ENCODE results near the gene ABHD2. TPM values are rescaled to one million over a fixed set of nuclear protein-coding genes. Genes with fewer than 3 reads are reported as not detected.

The ABHD2 gene
- total RNA-seq, 8 experiments from 2014 or later, result 9.9 to 35.4 (median 16.8) TPM

- no peak overlapping the region for H3K27ac ChIP-seq
- ATAC-seq (replicated peaks in 6 of 8), result no peak
- WGBS, 10 experiments, result 83 to 100% (median 100%) methylated on average over 1 to 5 of the region's 5 CpGs; no CpG with 5 or more reads in 1 of the 10 experiments
- peaks cover 0 to 7% of the 10 kb centered on the region in 2 donors for H3K4me1 ChIP-seq (replicated peaks in 1 of 2)
- no peak overlapping the region for H3K4me3 ChIP-seq
- in situ Hi-C loops (cut with MboI; ENCODE audit: low pct_unique_long_range_greater_than_20kb in 2 of 9, low sequenced_read_pairs in 9 of 9, unreplicated experiment in 9 of 9), result no loop called here
Measured at GRCh38 chr15:89107984-89108383, 19.7 kb downstream of the ABHD2 start.

- in situ Hi-C loops (cut with MboI; ENCODE audit: low pct_unique_long_range_greater_than_20kb in 2 of 9, low sequenced_read_pairs in 9 of 9, unreplicated experiment in 9 of 9), result no loop called here
- peak in 1 of 8 experiments; percentile 24 for ATAC-seq (replicated peaks in 6 of 8)
- Histone ChIP-seq H3K4me3 (no peak overlapping the region), H3K4me1 (replicated peaks in 1 of 2) (peaks cover 0 to 7% of the 10 kb centered on the region in 2 donors), H3K27ac (no peak overlapping the region)
- 80 to 100% (median 96%) methylated on average over 1 to 4 of the region's 4 CpGs; no CpG with 5 or more reads in 1 of the 10 experiments for WGBS, 10 experiments
Measured at GRCh38 chr15:89108835-89109234, 20.6 kb downstream of the ABHD2 start.

- Histone ChIP-seq H3K27ac (no peak overlapping the region), H3K4me1 (replicated peaks in 1 of 2) (peaks cover 0 to 7% of the 10 kb centered on the region in 2 donors), H3K4me3 (no peak overlapping the region)
- peak in 2 of 8 experiments; percentile 18 to 28 for ATAC-seq (replicated peaks in 6 of 8)
- WGBS, 10 experiments, result 10 to 100% (median 92%) methylated on average over 1 to 2 of the region's 4 CpGs; no CpG with 5 or more reads in 6 of the 10 experiments
- in situ Hi-C loops (cut with MboI; ENCODE audit: low pct_unique_long_range_greater_than_20kb in 2 of 9, low sequenced_read_pairs in 9 of 9, unreplicated experiment in 9 of 9), result no loop called here
Measured at GRCh38 chr15:89109238-89109637, 21.0 kb downstream of the ABHD2 start.

- in situ Hi-C loops (cut with MboI; ENCODE audit: low pct_unique_long_range_greater_than_20kb in 2 of 9, low sequenced_read_pairs in 9 of 9, unreplicated experiment in 9 of 9), result no loop called here
- Histone ChIP-seq H3K4me3 (no peak overlapping the region), H3K27ac (no peak overlapping the region), H3K4me1 (replicated peaks in 1 of 2) (peaks cover 7% of the 10 kb centered on the region in 2 donors)
- 85 to 100% (median 93%) methylated on average over 2 to 8 of the region's 8 CpGs for WGBS, 10 experiments
- ATAC-seq (replicated peaks in 6 of 8), result no peak
Measured at GRCh38 chr15:89110060-89110459, 21.8 kb downstream of the ABHD2 start.

- in situ Hi-C loops (cut with MboI; ENCODE audit: low pct_unique_long_range_greater_than_20kb in 2 of 9, low sequenced_read_pairs in 9 of 9, unreplicated experiment in 9 of 9), result no loop called here
- no peak overlapping the region for H3K27ac ChIP-seq
- H3K4me3 ChIP-seq, result no peak overlapping the region
- H3K4me1 ChIP-seq (replicated peaks in 1 of 2), result peaks cover 7 to 17% of the 10 kb centered on the region in 2 donors
- no peak for ATAC-seq (replicated peaks in 6 of 8)
Measured at GRCh38 chr15:89111352-89111751, 23.1 kb downstream of the ABHD2 start.

GRCh38 chr15:89111961-89112340, 23.7 kb downstream of the ABHD2 start:
- H3K4me1 ChIP-seq (replicated peaks in 1 of 2), result peaks cover 7 to 17% of the 10 kb centered on the region in 2 donors
- in situ Hi-C loops (cut with MboI; ENCODE audit: low pct_unique_long_range_greater_than_20kb in 2 of 9, low sequenced_read_pairs in 9 of 9, unreplicated experiment in 9 of 9), result no loop called here
- 70 to 100% (median 93%) methylated on average over 1 to 4 of the region's 4 CpGs; no CpG with 5 or more reads in 1 of the 10 experiments for WGBS, 10 experiments
- H3K27ac ChIP-seq, result no peak overlapping the region
- no peak for ATAC-seq (replicated peaks in 6 of 8)
- no peak overlapping the region for H3K4me3 ChIP-seq

GRCh38 chr15:89112341-89112971, 24.2 kb downstream of the ABHD2 start:
- peaks cover 7 to 17% of the 10 kb centered on the region in 2 donors for H3K4me1 ChIP-seq (replicated peaks in 1 of 2)

GRCh38 chr15:89113296-89114024, 25.2 kb downstream of the ABHD2 start:
- H3K27ac ChIP-seq, result no peak overlapping the region

More at GRCh38 chr15:89112341-89112971, 24.2 kb downstream of the ABHD2 start:
- peak in 5 of 8 experiments; percentile 28 to 89 (median 53) for ATAC-seq (replicated peaks in 6 of 8)
- no peak overlapping the region for H3K4me3 ChIP-seq
- H3K27ac ChIP-seq, result no peak overlapping the region
- in situ Hi-C loops (cut with MboI; ENCODE audit: low pct_unique_long_range_greater_than_20kb in 2 of 9, low sequenced_read_pairs in 9 of 9, unreplicated experiment in 9 of 9), result no loop called here
- WGBS, 10 experiments, result 71 to 100% (median 86%) methylated on average over 1 of the region's 1 CpG; no CpG with 5 or more reads in 7 of the 10 experiments

GRCh38 chr15:89114990-89115389, 26.7 kb downstream of the ABHD2 start:
- 33 to 70% (median 50%) methylated on average over 1 to 3 of the region's 3 CpGs; no CpG with 5 or more reads in 1 of the 10 experiments for WGBS, 10 experiments
- in situ Hi-C loops (cut with MboI; ENCODE audit: low pct_unique_long_range_greater_than_20kb in 2 of 9, low sequenced_read_pairs in 9 of 9, unreplicated experiment in 9 of 9), result no loop called here
- H3K4me1 ChIP-seq (replicated peaks in 1 of 2), result peaks cover 7 to 17% of the 10 kb centered on the region in 2 donors
- H3K27ac ChIP-seq, result no peak overlapping the region
- peak in 5 of 8 experiments; percentile 35 to 75 (median 50) for ATAC-seq (replicated peaks in 6 of 8)
- no peak overlapping the region for H3K4me3 ChIP-seq

More at GRCh38 chr15:89113296-89114024, 25.2 kb downstream of the ABHD2 start:
- no peak for ATAC-seq (replicated peaks in 6 of 8)
- Histone ChIP-seq H3K4me3 (no peak overlapping the region), H3K4me1 (replicated peaks in 1 of 2) (peaks cover 7 to 17% of the 10 kb centered on the region in 2 donors)
- 67 to 93% (median 78%) methylated on average over 2 to 7 of the region's 7 CpGs for WGBS, 10 experiments
- in situ Hi-C loops (cut with MboI; ENCODE audit: low pct_unique_long_range_greater_than_20kb in 2 of 9, low sequenced_read_pairs in 9 of 9, unreplicated experiment in 9 of 9), result no loop called here

GRCh38 chr15:89115547-89115946, 27.3 kb downstream of the ABHD2 start:
- ATAC-seq (replicated peaks in 6 of 8), result peak in 1 of 8 experiments; percentile 20
- in situ Hi-C loops (cut with MboI; ENCODE audit: low pct_unique_long_range_greater_than_20kb in 2 of 9, low sequenced_read_pairs in 9 of 9, unreplicated experiment in 9 of 9), result no loop called here
- Histone ChIP-seq H3K4me3 (no peak overlapping the region), H3K4me1 (replicated peaks in 1 of 2) (peaks cover 7 to 17% of the 10 kb centered on the region in 2 donors), H3K27ac (no peak overlapping the region)
- 28 to 100% (median 80%) methylated on average over 2 to 5 of the region's 5 CpGs; no CpG with 5 or more reads in 3 of the 10 experiments for whole genome bisulfite sequencing, 10 experiments

GRCh38 chr15:89116404-89116803, 28.1 kb downstream of the ABHD2 start:
- Histone ChIP-seq H3K4me3 (no peak overlapping the region), H3K27ac (no peak overlapping the region), H3K4me1 (replicated peaks in 1 of 2) (peaks cover 7 to 17% of the 10 kb centered on the region in 2 donors)
- ATAC-seq (replicated peaks in 6 of 8), result peak in 3 of 8 experiments; percentile 20 to 76 (median 68)
- 80 to 100% (median 91%) methylated on average over 2 to 7 of the region's 7 CpGs; no CpG with 5 or more reads in 4 of the 10 experiments for WGBS, 10 experiments
- in situ Hi-C loops (cut with MboI; ENCODE audit: low pct_unique_long_range_greater_than_20kb in 2 of 9, low sequenced_read_pairs in 9 of 9, unreplicated experiment in 9 of 9), result no loop called here

GRCh38 chr15:89117790-89118189, 29.5 kb downstream of the ABHD2 start:
- no peak overlapping the region for H3K27ac ChIP-seq

GRCh38 chr15:89118481-89118989, 30.3 kb downstream of the ABHD2 start:
- H3K4me3 ChIP-seq, result no peak overlapping the region
- no peak overlapping the region for H3K27ac ChIP-seq
- H3K4me1 ChIP-seq (replicated peaks in 1 of 2), result peaks cover 7 to 17% of the 10 kb centered on the region in 2 donors
- no peak for ATAC-seq (replicated peaks in 6 of 8)
- 64 to 100% (median 100%) methylated on average over 1 to 2 of the region's 2 CpGs; no CpG with 5 or more reads in 4 of the 10 experiments for WGBS, 10 experiments
- in situ Hi-C loops (cut with MboI; ENCODE audit: low pct_unique_long_range_greater_than_20kb in 2 of 9, low sequenced_read_pairs in 9 of 9, unreplicated experiment in 9 of 9), result no loop called here

More at GRCh38 chr15:89117790-89118189, 29.5 kb downstream of the ABHD2 start:
- peaks cover 7 to 17% of the 10 kb centered on the region in 2 donors for H3K4me1 ChIP-seq (replicated peaks in 1 of 2)
- no peak for ATAC-seq (replicated peaks in 6 of 8)
- in situ Hi-C loops (cut with MboI; ENCODE audit: low pct_unique_long_range_greater_than_20kb in 2 of 9, low sequenced_read_pairs in 9 of 9, unreplicated experiment in 9 of 9), result no loop called here
- H3K4me3 ChIP-seq, result no peak overlapping the region
- WGBS, 10 experiments, result 40 to 100% (median 94%) methylated on average over 1 to 3 of the region's 3 CpGs; no CpG with 5 or more reads in 5 of the 10 experiments

All from motor neuron (in vitro differentiated cells).